CD4-positive, alpha-beta T cell (primary cell): ENCODE data around the gene CD70. TPM values are rescaled to one million over a fixed set of nuclear protein-coding genes. Genes with fewer than 3 reads are reported as not detected.

Experiments used
- ATAC-seq: fragments of 200-7000 bp; cut with Tn5 transposase; one replicate; pipeline ENCODE4 v1.10.0; 2022; ENCODE audit warnings: mild to moderate bottlenecking; ENCODE audit not compliant: poor library complexity
- CTCF ChIA-PET: fragments of 350-600 bp; sonication (Branson Sonifier 250); formaldehyde crosslinking; loops from one replicate; lab custom pipeline; 2021; ENCODE audit warnings: antibody characterized with exemption, inconsistent platforms; lab: Charles Lee
- POLR2A ChIA-PET: fragments of 350-600 bp; sonication (Branson Sonifier 250); formaldehyde crosslinking; loops from one replicate; lab custom pipeline; 2021; ENCODE audit warnings: antibody characterized with exemption, inconsistent platforms; lab: Charles Lee
- DNase-seq, 14 experiments: peaks; one replicate each; pipeline ENCODE4 v3.0.0-alpha.2; 2013 to 2020; ENCODE audit warnings: mixed read lengths in 2 of 14
- H3K27ac ChIP-seq, 2 donors: one replicate each; pipeline versions ENCODE4 v1.5.1 to v1.7.0; 2013; ENCODE audit warnings: low read length in 2 of 2, low read depth in 1 of 2, mild to moderate bottlenecking in 1 of 2
- H3K27me3 ChIP-seq, 2 experiments: 1 replicate in 1 of 2; 2 replicates in 1 of 2; pipeline versions ENCODE4 v1.6.1 to v1.7.0; 2013; ENCODE audit warnings: low read length in 2 of 2, control low read depth in 1 of 2, mild to moderate bottlenecking in 1 of 2, moderate library complexity in 1 of 2; ENCODE audit not compliant: insufficient read depth in 2 of 2, control insufficient read depth in 1 of 2
- H3K36me3 ChIP-seq: one replicate; pipeline ENCODE4 v1.6.1; 2013; ENCODE audit warnings: low read length, control low read depth; ENCODE audit not compliant: insufficient read depth
- H3K4me1 ChIP-seq: one replicate; pipeline ENCODE4 v1.6.1; 2013; ENCODE audit warnings: low read length, control low read depth; ENCODE audit not compliant: insufficient read depth
- H3K4me3 ChIP-seq: one replicate; pipeline ENCODE4 v1.5.1; 2013; ENCODE audit warnings: mild to moderate bottlenecking, low read length, moderate library complexity
- H3K9me3 ChIP-seq, 2 experiments: 1 replicate in 1 of 2; 2 replicates in 1 of 2; pipeline versions ENCODE4 v1.6.1 to v1.7.0; 2013; ENCODE audit warnings: low read length in 2 of 2, mild to moderate bottlenecking in 2 of 2, control low read depth in 1 of 2, moderate library complexity in 1 of 2; ENCODE audit not compliant: control insufficient read depth in 1 of 2, insufficient read depth in 1 of 2
- H3K27ac Mint-ChIP-seq: one replicate; pipeline ENCODE4 v1.8.0; 2020; ENCODE audit warnings: mixed read lengths
- H3K27me3 Mint-ChIP-seq: one replicate; pipeline ENCODE4 v1.8.0; 2021; ENCODE audit warnings: mixed read lengths
- H3K36me3 Mint-ChIP-seq: one replicate; pipeline ENCODE4 v1.8.0; 2021; ENCODE audit warnings: low read depth, mixed read lengths
- H3K4me1 Mint-ChIP-seq: one replicate; pipeline ENCODE4 v1.8.0; 2021; ENCODE audit warnings: low read depth, mixed read lengths
- H3K4me3 Mint-ChIP-seq: one replicate; pipeline ENCODE4 v1.8.0; 2020; ENCODE audit warnings: mild to moderate bottlenecking, mixed read lengths
- H3K9me3 Mint-ChIP-seq: one replicate; pipeline ENCODE4 v1.8.0; 2020; ENCODE audit warnings: mixed read lengths
- intact Hi-C, 2 experiments: fragments of 100-400 bp; cut with DNase I in 1 of 2; cut with micrococcal nuclease in 1 of 2; formaldehyde crosslinking; loops; one replicate each; pipeline versions ENCODE4 v1.15.1 to v1.9.0; 2023 to 2025; cut with DNase I, micrococcal nuclease
- total RNA-seq, 174 experiments: library from RNA in 2 of 174; stranded (reverse) in 2 of 174; gene quantifications; one replicate each; pipeline ENCODE4 v1.2.3 and lab custom pipeline; 2021 to 2026
- TF ChIP-seq, protein P1 (sequence below): fragments of 200-600 bp; IDR thresholded peaks from one replicate; pipeline ENCODE4 v1.8.0; 2022; ENCODE audit warnings: antibody characterized with exemption, mild to moderate bottlenecking

CD70 gene
- total RNA-seq, 2 experiments from 2014 or later, result not detected

DNA sequence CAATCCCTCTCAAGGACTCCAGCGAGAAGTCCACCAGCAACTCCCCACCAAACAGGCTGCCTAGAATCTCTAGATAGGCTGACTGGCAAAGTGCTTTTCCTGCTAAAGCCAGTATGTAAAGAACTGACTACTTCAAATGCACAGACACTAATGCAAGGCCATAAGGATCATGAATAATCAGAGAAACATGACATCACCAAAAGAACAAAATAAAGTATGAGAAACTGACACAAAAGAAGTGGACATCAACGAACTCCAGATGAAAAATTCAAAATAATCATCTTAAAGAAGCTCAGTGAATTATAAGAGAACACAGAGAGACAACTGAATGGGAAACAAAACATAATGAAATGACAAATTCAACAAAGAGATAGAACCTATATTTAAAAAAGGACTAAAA is 26.4 kb upstream of the CD70 start:
- TF ChIP-seq, protein P1, sequence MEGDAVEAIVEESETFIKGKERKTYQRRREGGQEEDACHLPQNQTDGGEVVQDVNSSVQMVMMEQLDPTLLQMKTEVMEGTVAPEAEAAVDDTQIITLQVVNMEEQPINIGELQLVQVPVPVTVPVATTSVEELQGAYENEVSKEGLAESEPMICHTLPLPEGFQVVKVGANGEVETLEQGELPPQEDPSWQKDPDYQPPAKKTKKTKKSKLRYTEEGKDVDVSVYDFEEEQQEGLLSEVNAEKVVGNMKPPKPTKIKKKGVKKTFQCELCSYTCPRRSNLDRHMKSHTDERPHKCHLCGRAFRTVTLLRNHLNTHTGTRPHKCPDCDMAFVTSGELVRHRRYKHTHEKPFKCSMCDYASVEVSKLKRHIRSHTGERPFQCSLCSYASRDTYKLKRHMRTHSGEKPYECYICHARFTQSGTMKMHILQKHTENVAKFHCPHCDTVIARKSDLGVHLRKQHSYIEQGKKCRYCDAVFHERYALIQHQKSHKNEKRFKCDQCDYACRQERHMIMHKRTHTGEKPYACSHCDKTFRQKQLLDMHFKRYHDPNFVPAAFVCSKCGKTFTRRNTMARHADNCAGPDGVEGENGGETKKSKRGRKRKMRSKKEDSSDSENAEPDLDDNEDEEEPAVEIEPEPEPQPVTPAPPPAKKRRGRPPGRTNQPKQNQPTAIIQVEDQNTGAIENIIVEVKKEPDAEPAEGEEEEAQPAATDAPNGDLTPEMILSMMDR, result no peak
- intact Hi-C loops, result no loop called here
- Mint-ChIP-seq H3K4me1 (no peaks in the 10 kb centered on the region), H3K27ac (no peak overlapping the region), H3K36me3 (no peaks in the 10 kb centered on the region), H3K27me3 (peaks cover 25% of the 10 kb centered on the region), H3K4me3 (no peak overlapping the region), H3K9me3 (peaks cover 2% of the 10 kb centered on the region)
- Histone ChIP-seq H3K36me3 (no peaks in the 10 kb centered on the region), H3K4me3 (no peak overlapping the region), H3K4me1 (no peaks in the 10 kb centered on the region), H3K27me3 (no peaks in the 10 kb centered on the region), H3K9me3 (peaks cover 8 to 15% of the 10 kb centered on the region in 2 experiments), H3K27ac (no peak overlapping the region)
- ChIA-PET POLR2A (interaction anchor here (0.5 kb wide), 1 partner anchor 8 kb away, joined by 4 read pairs; no protein-coding TSS in a partner anchor), CTCF (no interaction called here)
- no peak for DNase-seq
- ATAC-seq, result no peak

DNA sequence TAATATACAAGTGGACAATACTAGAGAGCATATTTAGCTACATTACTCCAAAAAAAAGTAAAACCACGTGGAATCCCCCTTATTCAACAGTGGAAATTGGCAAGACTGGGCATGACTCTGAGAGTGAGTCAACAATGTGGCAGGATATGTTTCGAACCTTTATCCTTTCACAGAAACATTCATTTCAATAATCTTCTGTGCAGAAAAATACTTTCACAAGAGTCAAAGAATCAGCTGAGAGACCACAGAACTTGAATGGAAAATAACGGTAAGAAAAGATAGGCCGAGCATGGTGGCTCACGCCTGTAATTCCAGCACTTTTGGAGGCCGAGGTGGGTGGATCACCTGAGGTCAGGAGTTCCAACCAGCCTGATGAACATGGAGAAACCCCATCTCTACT is 25.1 kb upstream of the CD70 start:
- TF ChIP-seq, protein P1, result no peak
- POLR2A ChIA-PET, result no interaction called here
- Mint-ChIP-seq H3K36me3 (no peaks in the 10 kb centered on the region), H3K9me3 (peaks cover 2% of the 10 kb centered on the region), H3K27ac (no peak overlapping the region), H3K27me3 (peaks cover 37% of the 10 kb centered on the region), H3K4me3 (no peak overlapping the region), H3K4me1 (no peaks in the 10 kb centered on the region)
- no peak for DNase-seq
- H3K4me1 ChIP-seq, result no peaks in the 10 kb centered on the region
- no peaks in the 10 kb centered on the region for H3K36me3 ChIP-seq
- no peak overlapping the region for H3K4me3 ChIP-seq
- peaks cover 0 to 7% of the 10 kb centered on the region in 2 experiments for H3K27me3 ChIP-seq
- ATAC-seq, result no peak
- intact Hi-C loops, result no loop called here
- H3K9me3 ChIP-seq, result peaks cover 8 to 15% of the 10 kb centered on the region in 2 experiments
- CTCF ChIA-PET, result no interaction called here
- H3K27ac ChIP-seq, result no peak overlapping the region

DNA sequence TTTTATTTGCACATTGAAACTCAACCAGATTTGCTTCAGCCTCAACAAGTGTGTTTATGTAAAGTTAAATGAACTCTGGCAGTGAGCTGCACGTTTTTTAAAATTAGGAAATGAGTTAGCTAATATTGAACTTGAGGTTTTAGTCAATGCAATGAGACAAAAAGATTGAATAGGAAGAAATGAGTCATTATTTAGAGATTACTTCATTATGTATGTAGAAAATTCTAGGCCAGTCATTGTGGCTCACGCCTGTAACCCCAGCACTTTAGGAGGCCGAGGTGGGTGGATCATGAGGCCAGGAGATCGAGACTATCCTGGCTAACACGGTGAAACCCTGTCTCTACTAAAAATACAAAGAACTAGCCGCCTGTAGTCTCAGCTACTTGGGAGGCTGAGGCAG is 22.8 kb upstream of the CD70 start:
- TF ChIP-seq, protein P1, result no peak
- no peak for DNase-seq
- CTCF ChIA-PET, result no interaction called here
- POLR2A ChIA-PET, result no interaction called here
- intact Hi-C loops, result no loop called here
- H3K27ac Mint-ChIP-seq, result no peak overlapping the region
- H3K4me1 Mint-ChIP-seq, result no peaks in the 10 kb centered on the region
- Histone ChIP-seq H3K27me3 (peaks cover 0 to 7% of the 10 kb centered on the region in 2 experiments), H3K4me1 (no peaks in the 10 kb centered on the region), H3K36me3 (no peaks in the 10 kb centered on the region), H3K27ac (no peak overlapping the region), H3K4me3 (no peak overlapping the region), H3K9me3 (peaks cover 8 to 12% of the 10 kb centered on the region in 2 experiments)
- no peak for ATAC-seq
- H3K4me3 Mint-ChIP-seq, result no peak overlapping the region
- peaks cover 41% of the 10 kb centered on the region for H3K27me3 Mint-ChIP-seq
- no peaks in the 10 kb centered on the region for H3K9me3 Mint-ChIP-seq
- no peaks in the 10 kb centered on the region for H3K36me3 Mint-ChIP-seq
